ENCODE data around the gene CHD2.

Gene CHD2

GRCh38 chr15:92981333-92981732, 81.2 kb downstream of the CHD2 start:
- Histone ChIP-seq H3K79me1 (ENCODE audit: low read length) (no peaks in the 10 kb centered on the region), H3K9ac (ENCODE audit: low read length) (no peak overlapping the region), H4K12ac (ENCODE audit: low read depth, low read length) (no peak overlapping the region), H3K79me2 (ENCODE audit: control insufficient read depth, insufficient read depth, low read length, poor library complexity) (no peaks in the 10 kb centered on the region), H3K18ac (ENCODE audit: low read length) (no peak overlapping the region), H2BK120ac (ENCODE audit: insufficient read depth, low read length, poor library complexity) (no peak overlapping the region), H2BK12ac (ENCODE audit: low read length) (no peak overlapping the region), H3K14ac (ENCODE audit: low read length) (no peak overlapping the region), H3K4ac (ENCODE audit: low read depth, low read length) (no peak overlapping the region), H2BK5ac (ENCODE audit: low read depth, low read length, poor library complexity) (no peak overlapping the region), H3K4me2 (ENCODE audit: low read length) (no peak overlapping the region), H3K9me3 (ENCODE audit: insufficient read depth, low read depth, low read length) (no peaks in the 10 kb centered on the region), H3K4me1 (ENCODE audit: control insufficient read depth in 1 of 2, insufficient read depth in 2 of 2, low read length in 2 of 2) (no peaks in the 10 kb centered on the region), H3K27me3 (ENCODE audit: insufficient read depth, low read length) (no peaks in the 10 kb centered on the region), H2AFZ (ENCODE audit: insufficient read depth, low read length, poor library complexity) (no peak overlapping the region), H4K91ac (ENCODE audit: low read depth, low read length) (no peak overlapping the region), H2AK5ac (ENCODE audit: low read length) (no peak overlapping the region), H3K27ac (ENCODE audit: low read depth, low read length) (no peak overlapping the region), H3K23ac (ENCODE audit: low read length) (no peak overlapping the region), H3K36me3 (ENCODE audit: control insufficient read depth in 1 of 2, insufficient read depth in 2 of 2, low read length in 2 of 2) (peaks cover 28 to 50% of the 10 kb centered on the region in 2 experiments), H4K8ac (ENCODE audit: low read depth, low read length) (no peak overlapping the region), H3K4me3 (ENCODE audit: low read depth, low read length) (no peak overlapping the region)
- WGBS (ENCODE audit: extremely low coverage, insufficient coverage, insufficient read length), result 100% methylated on average over 2 of the region's 8 CpGs
- no peak for DNase-seq

- Histone ChIP-seq H4K91ac (ENCODE audit: low read depth, low read length) (no peak overlapping the region), H3K27ac (ENCODE audit: low read depth, low read length) (no peak overlapping the region), H2BK12ac (ENCODE audit: low read length) (no peak overlapping the region), H4K12ac (ENCODE audit: low read depth, low read length) (no peak overlapping the region), H3K14ac (ENCODE audit: low read length) (no peak overlapping the region), H3K27me3 (ENCODE audit: insufficient read depth, low read length) (no peaks in the 10 kb centered on the region), H3K79me2 (ENCODE audit: control insufficient read depth, insufficient read depth, low read length, poor library complexity) (no peaks in the 10 kb centered on the region), H3K23ac (ENCODE audit: low read length) (no peak overlapping the region), H3K36me3 (ENCODE audit: control insufficient read depth in 1 of 2, insufficient read depth in 2 of 2, low read length in 2 of 2) (peaks cover 28 to 52% of the 10 kb centered on the region in 2 experiments), H3K9ac (ENCODE audit: low read length) (no peak overlapping the region), H3K4me3 (ENCODE audit: low read depth, low read length) (no peak overlapping the region), H4K8ac (ENCODE audit: low read depth, low read length) (no peak overlapping the region), H3K9me3 (ENCODE audit: insufficient read depth, low read depth, low read length) (no peaks in the 10 kb centered on the region), H2BK5ac (ENCODE audit: low read depth, low read length, poor library complexity) (no peak overlapping the region), H2AFZ (ENCODE audit: insufficient read depth, low read length, poor library complexity) (no peak overlapping the region), H3K18ac (ENCODE audit: low read length) (no peak overlapping the region), H3K4ac (ENCODE audit: low read depth, low read length) (no peak overlapping the region), H3K4me1 (ENCODE audit: control insufficient read depth in 1 of 2, insufficient read depth in 2 of 2, low read length in 2 of 2) (no peaks in the 10 kb centered on the region), H2BK120ac (ENCODE audit: insufficient read depth, low read length, poor library complexity) (no peak overlapping the region), H2AK5ac (ENCODE audit: low read length) (no peak overlapping the region), H3K4me2 (ENCODE audit: low read length) (no peak overlapping the region), H3K79me1 (ENCODE audit: low read length) (no peaks in the 10 kb centered on the region)
- no CpG with 5 or more reads among the region's 4 CpGs for WGBS (ENCODE audit: extremely low coverage, insufficient coverage, insufficient read length)
- no peak for DNase-seq
Measured at GRCh38 chr15:92984161-92984560, 84.0 kb downstream of the CHD2 start.

- Histone ChIP-seq H3K36me3 (ENCODE audit: control insufficient read depth in 1 of 2, insufficient read depth in 2 of 2, low read length in 2 of 2) (peaks cover 26 to 45% of the 10 kb centered on the region in 2 experiments), H2BK12ac (ENCODE audit: low read length) (no peak overlapping the region), H3K4ac (ENCODE audit: low read depth, low read length) (no peak overlapping the region), H2AFZ (ENCODE audit: insufficient read depth, low read length, poor library complexity) (no peak overlapping the region), H4K12ac (ENCODE audit: low read depth, low read length) (no peak overlapping the region), H4K91ac (ENCODE audit: low read depth, low read length) (no peak overlapping the region), H2AK5ac (ENCODE audit: low read length) (no peak overlapping the region), H3K4me3 (ENCODE audit: low read depth, low read length) (no peak overlapping the region), H3K23ac (ENCODE audit: low read length) (no peak overlapping the region), H3K79me2 (ENCODE audit: control insufficient read depth, insufficient read depth, low read length, poor library complexity) (no peaks in the 10 kb centered on the region), H3K9ac (ENCODE audit: low read length) (no peak overlapping the region), H3K14ac (ENCODE audit: low read length) (no peak overlapping the region), H3K27ac (ENCODE audit: low read depth, low read length) (no peak overlapping the region), H4K8ac (ENCODE audit: low read depth, low read length) (no peak overlapping the region), H3K9me3 (ENCODE audit: insufficient read depth, low read depth, low read length) (no peaks in the 10 kb centered on the region), H3K27me3 (ENCODE audit: insufficient read depth, low read length) (no peaks in the 10 kb centered on the region), H3K4me2 (ENCODE audit: low read length) (no peak overlapping the region), H2BK5ac (ENCODE audit: low read depth, low read length, poor library complexity) (no peak overlapping the region), H2BK120ac (ENCODE audit: insufficient read depth, low read length, poor library complexity) (no peak overlapping the region), H3K4me1 (ENCODE audit: control insufficient read depth in 1 of 2, insufficient read depth in 2 of 2, low read length in 2 of 2) (no peaks in the 10 kb centered on the region), H3K79me1 (ENCODE audit: low read length) (no peaks in the 10 kb centered on the region), H3K18ac (ENCODE audit: low read length) (no peak overlapping the region)
- no peak for DNase-seq
- no CpG with 5 or more reads among the region's 2 CpGs for WGBS (ENCODE audit: extremely low coverage, insufficient coverage, insufficient read length)
Measured at GRCh38 chr15:92989470-92989869, 89.3 kb downstream of the CHD2 start.

DNA sequence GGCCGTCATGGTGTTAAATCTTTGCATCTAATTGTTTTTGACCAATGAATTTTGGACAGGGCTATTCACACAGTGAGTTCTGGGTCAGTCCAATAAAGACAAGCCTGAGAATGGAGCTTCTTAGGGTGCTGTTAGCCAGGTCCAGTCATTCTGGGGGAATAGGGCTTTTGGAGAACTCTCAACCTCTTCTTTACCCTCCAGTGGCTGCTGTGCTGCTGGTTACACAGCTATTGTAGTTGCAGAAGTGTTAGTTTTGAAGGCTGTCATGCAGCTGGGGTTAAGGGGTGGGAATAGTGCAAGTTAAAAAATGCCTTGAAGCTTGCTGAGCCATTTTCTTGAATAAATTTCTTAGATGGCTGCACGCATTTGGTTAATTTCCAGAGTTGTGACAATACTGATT, 89.9 kb downstream of the CHD2 start:
- Histone ChIP-seq H3K4me2 (ENCODE audit: low read length) (no peak overlapping the region), H4K8ac (ENCODE audit: low read depth, low read length) (no peak overlapping the region), H4K12ac (ENCODE audit: low read depth, low read length) (no peak overlapping the region), H3K4me1 (ENCODE audit: control insufficient read depth in 1 of 2, insufficient read depth in 2 of 2, low read length in 2 of 2) (no peaks in the 10 kb centered on the region), H3K27ac (ENCODE audit: low read depth, low read length) (no peak overlapping the region), H2AFZ (ENCODE audit: insufficient read depth, low read length, poor library complexity) (no peak overlapping the region), H4K91ac (ENCODE audit: low read depth, low read length) (no peak overlapping the region), H3K27me3 (ENCODE audit: insufficient read depth, low read length) (no peaks in the 10 kb centered on the region), H3K9me3 (ENCODE audit: insufficient read depth, low read depth, low read length) (no peaks in the 10 kb centered on the region), H3K4me3 (ENCODE audit: low read depth, low read length) (no peak overlapping the region), H3K14ac (ENCODE audit: low read length) (no peak overlapping the region), H3K9ac (ENCODE audit: low read length) (no peak overlapping the region), H2BK120ac (ENCODE audit: insufficient read depth, low read length, poor library complexity) (no peak overlapping the region), H2AK5ac (ENCODE audit: low read length) (no peak overlapping the region), H3K79me2 (ENCODE audit: control insufficient read depth, insufficient read depth, low read length, poor library complexity) (no peaks in the 10 kb centered on the region), H2BK5ac (ENCODE audit: low read depth, low read length, poor library complexity) (no peak overlapping the region), H2BK12ac (ENCODE audit: low read length) (no peak overlapping the region), H3K79me1 (ENCODE audit: low read length) (no peaks in the 10 kb centered on the region), H3K4ac (ENCODE audit: low read depth, low read length) (no peak overlapping the region), H3K36me3 (ENCODE audit: control insufficient read depth in 1 of 2, insufficient read depth in 2 of 2, low read length in 2 of 2) (peaks cover 26 to 43% of the 10 kb centered on the region in 2 experiments), H3K23ac (ENCODE audit: low read length) (no peak overlapping the region), H3K18ac (ENCODE audit: low read length) (no peak overlapping the region)
- DNase-seq, result no peak
- WGBS (ENCODE audit: extremely low coverage, insufficient coverage, insufficient read length), result no CpG with 5 or more reads among the region's 2 CpGs

Data from trophoblast cell (in vitro differentiated cells and primary cell).